Right ventricle myocardium inferior (tissue), 1 donor: ENCODE results near the gene AIRE. TPM values are rescaled to one million over a fixed set of nuclear protein-coding genes. Genes with fewer than 3 reads are reported as not detected.
"Not testable (repeated sequence)": the region's sequence is repeated elsewhere in the genome, so short reads cannot be mapped to it uniquely, and the experiment has no call there.

Experiments used
- ATAC-seq: fragments of 200-7000 bp; cut with Tn5 transposase; one replicate; pipeline ENCODE4 v1.9.1; 2020; ENCODE audit warnings: mild to moderate bottlenecking, moderate library complexity
- DNase-seq: peaks from one replicate; pipeline ENCODE4 v3.0.0; 2021; ENCODE audit errors: missing footprints
- intact Hi-C: fragments of 100-400 bp; cut with DNase I; formaldehyde crosslinking; loops from one replicate; pipeline ENCODE4 v1.11.0; 2022
- total RNA-seq: library from RNA; stranded (reverse); fragmentation: NEBNext Ultra II Directional; extraction: Animal tissue kit (Norgen Biotek cat#: 25700); gene quantifications from one replicate; pipeline ENCODE4 v1.2.1, GENCODE V29; 2021
- donor health status: DM: no; HTN: yes; CAD: no; lungs with severe emphysema.

The AIRE gene
- total RNA-seq, 1 donor from 2014 or later = not detected

GRCh38 chr21:44263221-44263760, 22.4 kb upstream of the AIRE start:
- ATAC-seq = no peak
- intact Hi-C loops = no loop called here
- DNase-seq = peak; percentile 60

GRCh38 chr21:44263768-44264167, 21.9 kb upstream of the AIRE start:
- DNase-seq = no peak
- no peak for ATAC-seq
- intact Hi-C loops = no loop called here

- no peak for ATAC-seq
- no peak for DNase-seq
- intact Hi-C loops = no loop called here
Observed at GRCh38 chr21:44265734-44266270, 19.9 kb upstream of the AIRE start.

- peak; percentile 65 for DNase-seq
- intact Hi-C loops = no loop called here
- peak; percentile 57 for ATAC-seq
Observed at GRCh38 chr21:44267655-44268142, 18.0 kb upstream of the AIRE start.

GRCh38 chr21:44269090-44269489, 16.6 kb upstream of the AIRE start:
- ATAC-seq (no peak), DNase-seq (no peak)
- intact Hi-C loops = no loop called here

- DNase-seq (no peak), ATAC-seq (peak; percentile 10)
- intact Hi-C loops = no loop called here
Observed at GRCh38 chr21:44271558-44272283, 14.0 kb upstream of the AIRE start.

GRCh38 chr21:44272284-44272858, 13.3 kb upstream of the AIRE start:
- peak; percentile 34 for DNase-seq
- ATAC-seq = no peak
- intact Hi-C loops = no loop called here

GRCh38 chr21:44273046-44273445, 12.6 kb upstream of the AIRE start:
- intact Hi-C loops = no loop called here
- DNase-seq (peak; percentile 39), ATAC-seq (no peak)

- ATAC-seq (no peak), DNase-seq (no peak)
- intact Hi-C loops = no loop called here
Observed at GRCh38 chr21:44275041-44275440, 10.6 kb upstream of the AIRE start.

GRCh38 chr21:44279354-44280260, 6.1 kb upstream of the AIRE start:
- ATAC-seq (no peak), DNase-seq (peak; percentile 25)
- intact Hi-C loops = no loop called here

- ATAC-seq = no peak
- DNase-seq = peak; percentile 60
- intact Hi-C loops = no loop called here
Observed at GRCh38 chr21:44281801-44282200, 3.9 kb upstream of the AIRE start.

- DNase-seq (no peak), ATAC-seq (no peak)
- intact Hi-C loops = no loop called here
Observed at GRCh38 chr21:44282370-44282769, 3.3 kb upstream of the AIRE start.

GRCh38 chr21:44283211-44283785, 2.4 kb upstream of the AIRE start:
- intact Hi-C loops, ATAC-seq: not testable (repeated sequence)
- peak; percentile 18 for DNase-seq

- ATAC-seq (no peak), DNase-seq (peak; percentile 35)
- intact Hi-C loops = no loop called here
Observed at GRCh38 chr21:44283948-44284347, 1.7 kb upstream of the AIRE start.

- ATAC-seq (no peak), DNase-seq (peak; percentile 54)
- intact Hi-C loops = no loop called here
Observed at GRCh38 chr21:44286086-44286715, 525 bp downstream of the AIRE start.

- intact Hi-C loops = no loop called here
- peak; percentile 46 for DNase-seq
- ATAC-seq = no peak
Observed at GRCh38 chr21:44286716-44287632, 1.3 kb downstream of the AIRE start.
